Left kidney (tissue), 2 donors: ENCODE data around the gene ITPR1. TPM values are rescaled to one million over a fixed set of nuclear protein-coding genes. Genes with fewer than 3 reads are reported as not detected.

Experiments
- DNase-seq: peaks from one replicate; pipeline ENCODE4 v3.0.0-alpha.2; 2013
- polyA plus RNA-seq: library from polyadenylated mRNA; unstranded; fragments of 120-200 nt; gene quantifications from one replicate; pipeline ENCODE4 v1.2.1, GENCODE V29; 2013; ENCODE audit not compliant: insufficient read length

Gene ITPR1
- polyA plus RNA-seq, 1 donor, result 68.2 TPM

- no peak for DNase-seq
Observed at GRCh38 chr3:4826237-4827100, 333.3 kb downstream of the ITPR1 start.

DNA sequence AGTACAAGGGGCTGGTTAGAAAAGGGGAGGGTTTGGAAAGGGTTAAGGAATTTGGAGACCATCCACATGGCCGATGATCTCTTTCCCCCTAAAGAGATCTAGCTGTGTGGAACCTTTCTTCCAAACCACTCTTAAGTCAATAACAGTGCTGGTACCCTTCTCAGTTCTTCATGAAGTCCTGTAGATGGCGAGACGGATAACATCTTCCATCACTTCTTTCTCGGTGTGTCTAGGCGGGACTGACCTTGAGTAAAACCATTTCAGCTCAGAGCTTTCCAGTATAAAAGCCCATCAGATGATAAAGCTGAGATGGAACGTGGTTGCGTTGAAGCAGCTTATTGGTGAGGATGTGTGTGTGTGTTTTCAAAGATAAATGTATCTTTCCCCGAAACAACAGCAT lies 334.6 kb downstream of the ITPR1 start:
- no peak for DNase-seq

GRCh38 chr3:4828279-4829030 lies 335.3 kb downstream of the ITPR1 start:
- DNase-seq, result no peak

DNA sequence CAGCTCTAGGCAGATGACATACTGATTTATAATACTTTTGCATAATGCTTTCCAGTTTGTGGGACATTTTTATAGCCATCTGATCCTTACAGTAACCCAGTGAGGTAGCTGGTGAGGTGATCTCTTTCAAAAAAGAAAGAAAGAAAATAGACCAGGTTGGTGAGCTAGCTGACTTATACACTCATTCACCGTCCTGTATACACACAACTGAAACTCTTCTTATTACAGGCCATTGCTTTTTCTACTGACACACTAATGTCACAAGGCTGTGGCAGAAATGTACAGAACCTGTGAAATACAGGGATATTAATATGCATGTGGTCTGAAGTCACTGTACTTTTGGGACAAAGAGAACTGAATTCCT lies 335.9 kb downstream of the ITPR1 start:
- no peak for DNase-seq

DNA sequence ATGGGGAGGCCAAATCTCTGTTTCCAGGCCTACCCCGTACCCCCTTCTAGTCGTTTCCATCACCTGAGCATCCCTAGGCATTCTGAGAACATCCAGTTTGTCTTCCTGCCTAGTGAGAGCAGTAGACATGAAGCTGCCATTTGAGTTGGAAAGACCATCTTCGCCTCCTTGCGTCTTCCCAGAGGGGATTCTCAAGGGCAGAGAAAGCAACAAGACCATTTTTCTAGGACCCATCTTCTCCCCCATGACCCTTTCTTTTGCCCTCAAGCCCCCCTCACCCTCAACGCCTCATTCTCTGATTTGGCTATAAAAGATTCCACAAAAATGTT lies 337.4 kb downstream of the ITPR1 start:
- DNase-seq, result no peak

GRCh38 chr3:4831580-4831950 lies 338.4 kb downstream of the ITPR1 start:
- DNase-seq, result no peak

- no peak for DNase-seq
Observed at GRCh38 chr3:4833471-4833870, 340.3 kb downstream of the ITPR1 start.

DNA sequence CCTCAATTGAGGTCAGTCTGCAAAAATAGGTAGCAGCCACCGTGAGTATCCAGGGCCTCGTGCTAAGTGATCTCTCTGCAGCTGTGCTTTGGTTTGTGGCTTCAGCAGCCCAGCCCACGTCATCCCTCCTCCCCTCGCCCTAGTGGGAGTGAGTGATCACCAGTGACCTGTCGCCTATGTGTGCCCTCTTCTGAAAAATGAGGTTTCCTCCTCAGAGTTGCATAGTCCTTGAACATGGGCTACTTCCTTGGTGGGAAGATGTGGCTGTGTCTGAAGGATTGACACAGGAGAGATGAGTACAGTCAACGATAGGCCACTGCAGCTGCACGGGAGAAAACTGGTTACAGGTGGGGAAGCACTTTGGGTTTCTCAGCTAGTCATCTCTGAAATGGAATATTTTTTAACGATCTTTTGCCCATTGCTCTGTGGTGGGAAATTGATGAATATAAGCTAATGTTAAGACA lies 341.3 kb downstream of the ITPR1 start:
- no peak for DNase-seq

DNA sequence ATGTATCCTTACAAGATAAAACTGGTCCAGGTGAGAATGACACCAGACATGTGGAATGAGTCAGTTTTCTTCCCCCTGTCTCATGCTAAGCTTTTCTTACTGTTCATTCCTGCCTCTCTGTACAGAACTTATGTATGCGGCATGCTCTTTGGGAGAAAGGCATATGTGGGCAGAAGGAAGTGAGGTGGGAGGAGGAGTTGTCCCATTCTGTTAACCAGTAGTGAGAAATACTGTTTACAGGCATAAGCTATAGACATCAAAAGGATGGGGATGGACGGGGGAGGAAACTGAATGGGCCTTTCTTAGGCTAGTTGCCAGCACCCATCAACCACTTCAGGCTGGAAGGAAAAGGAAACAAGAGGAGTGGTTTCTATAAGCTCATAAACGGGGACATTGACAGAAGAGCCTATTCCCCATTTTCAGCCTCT lies 342.5 kb downstream of the ITPR1 start:
- DNase-seq, result no peak

DNA sequence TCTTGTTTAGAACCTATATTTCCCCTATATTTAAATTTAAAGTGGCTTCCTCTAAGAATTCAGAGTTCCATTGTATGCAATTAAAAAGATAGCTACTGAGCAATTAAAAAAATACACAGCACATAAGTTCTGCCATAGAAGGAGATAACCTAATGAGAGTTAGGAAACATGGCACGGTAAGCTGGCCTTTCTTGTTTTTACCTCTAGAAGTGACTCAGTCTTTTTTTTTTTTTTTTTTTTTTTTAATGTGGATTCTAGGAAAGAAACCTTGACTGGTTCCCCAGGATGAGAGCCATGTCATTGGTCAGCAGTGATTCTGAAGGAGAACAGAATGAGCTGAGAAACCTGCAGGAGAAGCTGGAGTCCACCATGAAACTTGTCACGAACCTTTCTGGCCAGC lies 343.4 kb downstream of the ITPR1 start:
- no peak for DNase-seq

- DNase-seq, result no peak
Observed at GRCh38 chr3:4837374-4837930, 344.3 kb downstream of the ITPR1 start.

DNA sequence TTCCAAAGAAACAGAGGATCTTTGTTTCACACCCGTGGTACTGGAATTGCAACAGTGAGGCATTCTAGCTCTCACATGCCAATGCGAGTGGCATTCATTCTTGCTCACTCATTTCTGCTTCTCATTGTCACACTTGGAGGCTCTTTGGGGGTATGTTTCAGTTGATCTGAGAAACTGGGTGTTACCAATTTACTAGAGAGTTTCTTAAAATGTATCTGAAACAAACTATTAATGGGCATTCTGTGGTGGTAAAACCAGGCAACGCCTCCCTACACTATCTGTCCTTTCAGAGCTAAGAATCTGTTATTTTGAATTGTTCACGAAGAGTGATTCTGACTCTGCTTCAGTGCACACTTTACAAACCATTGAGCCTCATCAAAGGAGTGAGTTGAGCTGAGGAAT lies 345.5 kb downstream of the ITPR1 start:
- no peak for DNase-seq

GRCh38 chr3:4839278-4839677 lies 346.1 kb downstream of the ITPR1 start:
- DNase-seq, result no peak

GRCh38 chr3:4841225-4841624 lies 348.1 kb downstream of the ITPR1 start:
- DNase-seq, result no peak

GRCh38 chr3:4841776-4842440 lies 348.8 kb downstream of the ITPR1 start:
- DNase-seq, result no peak

DNA sequence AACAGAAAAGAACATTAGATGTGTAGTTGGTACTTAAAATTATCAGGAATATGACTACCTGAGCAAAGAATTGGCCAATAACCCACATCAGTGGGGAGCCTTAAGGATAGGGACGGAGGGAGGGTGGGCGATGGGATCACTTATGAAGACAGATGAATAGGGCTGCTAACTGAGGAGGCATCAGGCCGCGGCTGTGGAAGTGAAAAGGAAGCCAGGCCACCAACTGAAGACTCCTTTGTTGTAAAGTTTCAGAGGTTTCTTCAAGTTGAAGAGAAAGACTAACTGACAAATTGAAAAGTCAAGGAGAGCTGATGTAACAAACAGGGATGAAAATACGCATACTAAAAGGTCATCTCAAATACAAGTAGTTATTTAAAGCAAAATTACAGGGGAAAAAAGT lies 350.5 kb downstream of the ITPR1 start:
- DNase-seq, result no peak

- no peak for DNase-seq
Observed at GRCh38 chr3:4845882-4846281, 352.7 kb downstream of the ITPR1 start.

GRCh38 chr3:4846543-4846942 lies 353.4 kb downstream of the ITPR1 start:
- DNase-seq, result no peak

DNA sequence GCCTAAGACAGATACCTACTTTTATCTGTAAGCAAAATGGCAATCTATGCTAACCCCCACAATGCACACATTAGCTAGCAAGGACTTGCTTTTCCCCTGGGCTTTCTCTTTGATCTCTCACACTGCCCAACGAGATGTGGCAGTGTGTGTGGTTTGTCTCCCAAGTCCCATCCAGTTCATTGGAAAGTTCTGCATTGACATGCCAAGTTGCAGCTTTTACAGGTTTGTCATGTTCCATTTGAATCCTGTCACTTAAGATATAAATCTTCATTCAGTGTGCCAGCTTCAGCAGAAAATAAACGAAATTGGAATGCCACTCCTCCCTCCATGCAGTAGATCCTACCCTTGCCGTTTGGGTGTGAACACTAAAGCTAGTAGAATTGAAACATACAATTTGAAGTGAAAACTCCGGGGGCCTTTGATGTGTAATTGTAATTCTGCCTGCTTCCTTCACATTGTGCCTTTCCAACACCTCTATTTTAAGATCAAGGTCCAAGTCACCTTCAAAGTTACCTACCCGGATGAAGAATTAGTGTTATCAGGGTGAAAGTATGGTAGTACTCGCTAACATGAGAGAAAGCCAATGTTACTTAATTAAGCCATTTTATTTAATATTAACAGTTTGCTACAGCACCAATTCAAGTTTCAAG lies 355.2 kb downstream of the ITPR1 start:
- no peak for DNase-seq

- DNase-seq, result no peak
Observed at GRCh38 chr3:4849136-4849535, 356.0 kb downstream of the ITPR1 start.

- DNase-seq, result no peak
Observed at GRCh38 chr3:4849739-4850138, 356.6 kb downstream of the ITPR1 start.

- DNase-seq, result no peak
Observed at GRCh38 chr3:4850211-4850927, 357.2 kb downstream of the ITPR1 start.
